H1 (cell line): ENCODE results near the gene AMZ1. TPM values are rescaled to one million over a fixed set of nuclear protein-coding genes. Genes with fewer than 3 reads are reported as not detected.

Experiments
- CTCF ChIA-PET: fragments of 300-600 bp; sonication (Branson Sonifier 250); formaldehyde crosslinking; loops from one replicate; lab custom pipeline; 2021; ENCODE audit not compliant: partially characterized antibody; lab: Charles Lee
- POLR2A ChIA-PET: fragments of 300-600 bp; sonication (Branson Sonifier 250); formaldehyde crosslinking; loops from one replicate; lab custom pipeline; 2021; ENCODE audit warnings: inconsistent platforms; ENCODE audit not compliant: partially characterized antibody; lab: Charles Lee
- DNase-seq, 2 experiments: peaks; one replicate each; pipeline versions ENCODE4 v3.0.0 to v3.0.0-alpha.2; 2010 to 2022; ENCODE audit warnings: low spot score in 2 of 2, low read depth in 1 of 2, mixed read lengths in 1 of 2
- FAIRE-seq: peaks from 2 replicates; lab custom pipeline; 2011; peaks lifted over from hg19 to GRCh38; lab: Jason Lieb, UNC
- H2AFZ ChIP-seq: 2 replicates; pipeline ENCODE4 v1.8.1; 2012; ENCODE audit warnings: low read length, inconsistent platforms
- H2AK5ac ChIP-seq: 2 replicates; pipeline ENCODE4 v1.6.1; 2013; ENCODE audit warnings: low read depth, low read length
- H2BK120ac ChIP-seq: replicated peaks from 2 replicates; pipeline ENCODE3; 2013; ENCODE audit warnings: low read depth, low read length, inconsistent platforms
- H2BK12ac ChIP-seq: 2 replicates; pipeline ENCODE4 v1.6.1; 2013; ENCODE audit warnings: low read depth, low read length
- H2BK15ac ChIP-seq: 2 replicates; pipeline ENCODE4 v1.6.1; 2013; ENCODE audit warnings: low read length
- H2BK20ac ChIP-seq: 2 replicates; pipeline ENCODE4 v1.6.1; 2013; ENCODE audit warnings: low read length
- H2BK5ac ChIP-seq: 2 replicates; pipeline ENCODE4 v1.6.1; 2013; ENCODE audit warnings: low read depth, low read length
- H3K14ac ChIP-seq: 2 replicates; pipeline ENCODE4 v1.6.1; 2013; ENCODE audit warnings: inconsistent platforms; ENCODE audit not compliant: insufficient read length
- H3K18ac ChIP-seq: 2 replicates; pipeline ENCODE4 v1.6.1; 2013; ENCODE audit warnings: low read length; ENCODE audit errors: extremely low read depth
- H3K23ac ChIP-seq: 2 replicates; pipeline ENCODE4 v1.6.1; 2013; ENCODE audit warnings: inconsistent platforms; ENCODE audit not compliant: insufficient read length
- H3K23me2 ChIP-seq: 2 replicates; pipeline ENCODE4 v1.6.1; 2013; ENCODE audit warnings: low read depth, low read length
- H3K27ac ChIP-seq: 2 replicates; pipeline ENCODE4 v1.6.1; 2011; ENCODE audit warnings: low read depth, low read length, inconsistent platforms
- H3K27me3 ChIP-seq, 4 experiments: replicated peaks in 1 of 4; 1 replicate in 1 of 4; 2 replicates in 3 of 4; pipeline versions ENCODE4 v1.6.1 to v1.8.1; 2011 to 2013; ENCODE audit warnings: low read length in 3 of 4, mild to moderate bottlenecking in 3 of 4, inconsistent platforms in 2 of 4, mixed read lengths in 2 of 4, moderate library complexity in 1 of 4; ENCODE audit not compliant: control insufficient read depth in 3 of 4, insufficient read depth in 3 of 4; ENCODE audit errors: extremely low read depth in 1 of 4
- H3K36me3 ChIP-seq, 4 experiments: 2 replicates each; pipeline versions ENCODE4 v1.6.1 to v1.8.1; 2011 to 2013; ENCODE audit warnings: mild to moderate bottlenecking in 4 of 4, low read length in 3 of 4, moderate library complexity in 2 of 4, control low read depth in 1 of 4, inconsistent platforms in 1 of 4; ENCODE audit not compliant: insufficient read depth in 4 of 4, control insufficient read depth in 2 of 4
- H3K4ac ChIP-seq: replicated peaks from 2 replicates; pipeline ENCODE3; 2013; ENCODE audit warnings: low read length, low read depth, mixed read lengths, inconsistent platforms; ENCODE audit not compliant: insufficient read length
- H3K4me1 ChIP-seq, 4 experiments: replicated peaks in 1 of 4; 1 replicate in 1 of 4; 2 replicates in 3 of 4; pipeline versions ENCODE4 v1.6.1 to v1.8.1; 2011 to 2013; ENCODE audit warnings: low read length in 3 of 4, inconsistent platforms in 2 of 4, mixed read lengths in 1 of 4; ENCODE audit not compliant: insufficient read depth in 4 of 4, control insufficient read depth in 3 of 4
- H3K4me2 ChIP-seq, 2 experiments: 2 replicates each; pipeline versions ENCODE4 v1.6.1 to v1.8.1; 2011 to 2013; ENCODE audit warnings: low read depth in 2 of 2, low read length in 2 of 2, control low read depth in 1 of 2, inconsistent platforms in 1 of 2, mild to moderate bottlenecking in 1 of 2; ENCODE audit not compliant: insufficient read depth in 1 of 2
- H3K4me3 ChIP-seq, 4 experiments: fragments of 200-600, 300-600 bp in 1 of 4; sonication (generic), shearing (Covaris generic), sonication (Bioruptor Twin) in 1 of 4; 2 replicates each; pipeline versions ENCODE4 v1.5.1 to v1.8.1; 2011 to 2016; ENCODE audit warnings: low read length in 4 of 4, low read depth in 3 of 4, control low read depth in 2 of 4, inconsistent platforms in 2 of 4, mild to moderate bottlenecking in 2 of 4, mixed read lengths in 1 of 4, moderate library complexity in 1 of 4; ENCODE audit not compliant: insufficient read depth in 2 of 4; ENCODE audit errors: extremely low read depth in 1 of 4
- H3K56ac ChIP-seq: replicated peaks from 2 replicates; pipeline ENCODE3; 2013; ENCODE audit warnings: low read depth, mild to moderate bottlenecking, mixed read lengths, low read length, inconsistent platforms; ENCODE audit not compliant: insufficient read length
- H3K79me1 ChIP-seq: 2 replicates; pipeline ENCODE4 v1.6.1; 2013; ENCODE audit warnings: low read depth, low read length, control low read depth
- H3K79me2 ChIP-seq, 2 experiments: 2 replicates each; pipeline versions ENCODE4 v1.6.1 to v1.8.1; 2012 to 2013; ENCODE audit warnings: low read length in 2 of 2, mild to moderate bottlenecking in 2 of 2, inconsistent platforms in 1 of 2; ENCODE audit not compliant: insufficient read depth in 2 of 2, control insufficient read depth in 1 of 2
- H3K9ac ChIP-seq, 4 experiments: replicated peaks in 1 of 4; 1 replicate in 1 of 4; 2 replicates in 3 of 4; pipeline versions ENCODE4 v1.6.1 to v1.8.1; 2011 to 2013; ENCODE audit warnings: low read depth in 3 of 4, low read length in 3 of 4, control low read depth in 2 of 4, mild to moderate bottlenecking in 2 of 4, moderate library complexity in 2 of 4, inconsistent platforms in 1 of 4; ENCODE audit errors: extremely low read depth in 1 of 4
- H3K9me3 ChIP-seq, 2 experiments: 2 replicates each; pipeline versions ENCODE4 v1.6.1 to v1.8.1; 2012 to 2013; ENCODE audit warnings: mild to moderate bottlenecking in 2 of 2, moderate library complexity in 2 of 2, control low read depth in 1 of 2, inconsistent platforms in 1 of 2, low read depth in 1 of 2, low read length in 1 of 2, mixed read lengths in 1 of 2; ENCODE audit not compliant: insufficient read depth in 2 of 2
- H4K20me1 ChIP-seq, 2 experiments: replicated peaks in 1 of 2; 2 replicates each; pipeline versions ENCODE3 to v1.8.1; 2011 to 2013; ENCODE audit warnings: inconsistent platforms in 2 of 2, low read length in 2 of 2, mild to moderate bottlenecking in 1 of 2; ENCODE audit not compliant: insufficient read depth in 2 of 2, control insufficient read depth in 1 of 2
- H4K5ac ChIP-seq: 2 replicates; pipeline ENCODE4 v1.6.1; 2013; ENCODE audit warnings: low read length, low read depth, mixed read lengths, inconsistent platforms; ENCODE audit not compliant: insufficient read length
- H4K8ac ChIP-seq: 2 replicates; pipeline ENCODE4 v1.8.0; 2013; ENCODE audit warnings: mild to moderate bottlenecking, moderate library complexity, low read length, inconsistent platforms; ENCODE audit not compliant: insufficient read depth; ENCODE audit errors: extremely low read depth
- H4K91ac ChIP-seq: replicated peaks from 2 replicates; pipeline ENCODE3; 2013; ENCODE audit warnings: low read length, mixed read lengths, inconsistent platforms; ENCODE audit not compliant: insufficient read length
- JUND ChIP-seq: IDR thresholded peaks from 2 replicates; pipeline ENCODE4 v1.6.1; 2011; ENCODE audit warnings: mild to moderate bottlenecking, improper control_type of control experiment, low read length
- SIX5 ChIP-seq: IDR thresholded peaks from 2 replicates; pipeline ENCODE4 v1.6.1; 2011; ENCODE audit warnings: mild to moderate bottlenecking, low read depth, low read length
- WGBS, 2 experiments: shearing (Covaris generic) in 1 of 2; methylation state at CpG; one replicate each; pipeline versions ENCODE4 v1.1.6 to v1.1.7; 2013 to 2015; ENCODE audit warnings: low lambda C conversion rate in 2 of 2, mixed read lengths in 2 of 2, inconsistent platforms in 1 of 2, low coverage in 1 of 2, missing lambda C conversion rate in 1 of 2; ENCODE audit not compliant: insufficient replicate concordance in 2 of 2, insufficient coverage in 1 of 2, insufficient read length in 1 of 2; ENCODE audit errors: extremely low coverage in 1 of 2, missing lambda C conversion rate in 1 of 2; 5-methylcytosine and 5-hydroxymethylcytosine counted together
- polyA plus RNA-seq, 7 experiments: library from polyadenylated mRNA; depleted of rRNA in 3 of 7; stranded (reverse) in 5 of 7; unstranded in 2 of 7; fragments of >200 nt in 5 of 7; fragments of 200-250 nt in 2 of 7; gene quantifications; 1 replicate in 5 of 7; 2 replicates in 1 of 7; 4 replicates in 1 of 7; pipeline versions ENCODE4 v1.2.1 to v1.2.3, GENCODE V29; 2011 to 2013; ENCODE audit warnings: missing spikeins in 2 of 7, mixed read lengths in 2 of 7
- total RNA-seq: library from RNA; stranded (reverse); fragmentation: NEBNext Ultra II Directional; extraction: Animal tissue kit (Norgen Biotek cat#: 25700); gene quantifications from 2 replicates; pipeline ENCODE4 v1.2.1, GENCODE V29; 2021
- TF ChIP-seq, protein P1 (sequence below): IDR thresholded peaks from 2 replicates; pipeline ENCODE4 v1.6.1; 2011; ENCODE audit warnings: low read length, improper control_type of control experiment

Gene AMZ1
- total and polyA plus RNA-seq, 2 of the 8 experiments (the other 6 are each of a cell fraction or from before 2014, with no cell fraction given) = 0.59 to 1.4 TPM

DNA sequence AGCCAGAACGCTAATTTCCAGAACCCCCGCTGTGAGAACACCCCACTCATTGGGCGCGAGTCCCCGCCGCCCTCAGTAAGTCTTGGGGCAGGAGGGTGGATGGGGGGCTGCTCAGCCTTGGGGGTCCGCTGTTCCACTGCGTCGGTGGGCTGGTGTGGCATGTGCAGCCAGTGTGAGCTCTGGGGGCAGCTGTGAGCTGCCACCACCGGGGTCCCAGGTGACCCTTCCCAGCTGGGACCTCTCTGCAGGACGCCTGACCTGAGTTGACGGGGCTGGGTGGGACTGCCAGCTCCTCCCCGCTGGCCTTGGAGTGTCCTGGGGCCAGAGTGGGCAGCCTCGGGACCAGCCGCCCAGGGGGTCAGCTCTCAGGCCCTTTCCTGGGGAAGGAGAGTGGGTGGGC is 29.1 kb upstream of the AMZ1 start:
- Histone ChIP-seq H3K4me3 (no peak overlapping the region), H4K5ac (no peak overlapping the region), H2BK120ac (no peak overlapping the region), H2AK5ac (no peak overlapping the region), H3K9me3 (no peaks in the 10 kb centered on the region), H3K27me3 (no peaks in the 10 kb centered on the region; a peak in 2 of 7 replicates), H2BK5ac (no peak overlapping the region), H4K91ac (no peak overlapping the region), H2BK20ac (no peak overlapping the region), H3K27ac (no peak overlapping the region), H3K56ac (no peak overlapping the region), H3K79me1 (peaks cover 3% of the 10 kb centered on the region; the same call in 1 of the 2 replicates), H3K9ac (no peak overlapping the region), H3K36me3 (peaks cover 8 to 38% (median 16%) of the 10 kb centered on the region in 4 experiments; a peak in 7 of 8 replicates), H3K18ac (no peak overlapping the region), H3K4me1 (peaks cover 0 to 2% (median under 1%) of the 10 kb centered on the region in 4 experiments; a peak in 1 of 7 replicates), H3K23ac (no peak overlapping the region), H3K79me2 (no peaks in the 10 kb centered on the region), H3K4me2 (no peak overlapping the region), H2BK15ac (no peak overlapping the region), H3K23me2 (peaks cover 5% of the 10 kb centered on the region; the same call in 1 of the 2 replicates), H3K14ac (no peak overlapping the region), H4K20me1 (peaks cover 0 to 22% of the 10 kb centered on the region in 2 experiments), H2BK12ac (no peak overlapping the region), H4K8ac (no peak overlapping the region), H3K4ac (no peak overlapping the region), H2AFZ (no peak overlapping the region)
- DNase-seq (no peak), FAIRE-seq (no peak)
- ChIA-PET CTCF (interaction anchor here (0.6 to 4.0 kb wide), 10 partner anchors 8 to 235 kb away, joined by 3 to 27 read pairs (median 5); no protein-coding TSS in a partner anchor), POLR2A (interaction anchor here (0.7 to 5.1 kb wide), 6 partner anchors 8 to 27 kb away, joined by 3 to 20 read pairs (median 7); partner anchors contain the start of gene TTYH3)
- 93% methylated on average over 15 of the region's 15 CpGs; no CpG with 5 or more reads in 1 of the 2 experiments for WGBS, 2 experiments
- TF ChIP-seq JUND (no peak), SIX5 (no peak)
- TF ChIP-seq, protein P1, sequence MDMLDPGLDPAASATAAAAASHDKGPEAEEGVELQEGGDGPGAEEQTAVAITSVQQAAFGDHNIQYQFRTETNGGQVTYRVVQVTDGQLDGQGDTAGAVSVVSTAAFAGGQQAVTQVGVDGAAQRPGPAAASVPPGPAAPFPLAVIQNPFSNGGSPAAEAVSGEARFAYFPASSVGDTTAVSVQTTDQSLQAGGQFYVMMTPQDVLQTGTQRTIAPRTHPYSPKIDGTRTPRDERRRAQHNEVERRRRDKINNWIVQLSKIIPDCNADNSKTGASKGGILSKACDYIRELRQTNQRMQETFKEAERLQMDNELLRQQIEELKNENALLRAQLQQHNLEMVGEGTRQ = no peak
